ENCODE data around the gene ALDH1B1.
"Not testable (repeated sequence)": the region's sequence is repeated elsewhere in the genome, so short reads cannot be mapped to it uniquely, and the experiment has no call there.

ALDH1B1 gene

DNA sequence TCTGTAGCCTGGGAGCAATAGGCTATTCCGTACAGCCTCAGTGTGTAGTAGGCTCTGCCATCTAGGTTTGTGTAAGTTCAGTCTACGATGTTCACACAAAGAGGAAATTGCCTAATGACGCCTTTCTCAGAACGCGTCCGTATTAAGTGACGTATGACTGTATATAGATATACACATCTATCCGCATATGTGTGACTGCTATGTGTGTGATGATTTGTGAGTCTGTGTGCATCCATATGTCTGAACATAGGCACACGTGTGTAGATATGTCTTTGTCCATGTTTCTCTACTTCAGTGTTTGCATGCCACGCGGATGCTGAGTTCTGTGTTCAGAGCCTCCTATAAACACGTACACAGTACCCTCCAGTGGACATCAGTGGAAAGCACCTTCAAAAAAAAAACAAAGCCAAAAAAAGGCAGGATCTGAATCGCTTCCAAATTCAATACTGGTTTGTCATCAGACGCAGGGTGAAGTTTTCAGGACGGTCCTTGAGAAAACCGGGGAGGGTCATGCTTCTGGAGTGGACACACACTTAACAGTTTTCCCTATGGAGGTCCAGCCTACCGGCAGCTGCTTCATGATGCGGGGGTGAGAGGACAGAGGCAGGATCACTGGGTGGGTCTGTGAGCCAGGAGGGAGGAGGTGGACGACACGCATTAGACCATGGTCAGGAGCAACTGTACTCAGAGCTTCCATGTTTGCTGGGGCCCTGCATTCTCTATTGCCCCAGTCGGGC, 29.5 kb upstream of the ALDH1B1 start:
- no peak for DNase-seq

- DNase-seq: no peak
Measured at GRCh38 chr9:38363589-38363925, 28.9 kb upstream of the ALDH1B1 start.

GRCh38 chr9:38367898-38368297, 24.6 kb upstream of the ALDH1B1 start:
- no peak for DNase-seq

DNA sequence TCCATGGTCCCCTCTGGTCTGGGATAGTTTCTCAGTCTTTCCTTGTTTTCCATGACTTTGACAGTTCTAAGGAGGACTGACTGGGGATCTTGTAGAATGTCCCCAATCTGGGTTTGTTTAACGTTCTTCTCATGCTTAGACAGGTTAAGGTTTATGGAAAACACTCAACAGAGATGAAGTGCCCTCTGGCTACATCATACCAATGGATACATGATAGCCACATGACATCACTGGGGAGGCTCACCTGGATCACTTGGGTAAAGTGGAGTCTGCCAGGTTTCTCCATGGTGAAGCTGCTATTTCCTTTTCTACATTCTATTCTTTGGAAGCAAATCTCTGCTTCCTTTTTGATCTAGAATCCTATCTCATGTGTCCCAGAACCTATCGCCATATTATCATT, 23.8 kb upstream of the ALDH1B1 start:
- DNase-seq: no peak

DNA sequence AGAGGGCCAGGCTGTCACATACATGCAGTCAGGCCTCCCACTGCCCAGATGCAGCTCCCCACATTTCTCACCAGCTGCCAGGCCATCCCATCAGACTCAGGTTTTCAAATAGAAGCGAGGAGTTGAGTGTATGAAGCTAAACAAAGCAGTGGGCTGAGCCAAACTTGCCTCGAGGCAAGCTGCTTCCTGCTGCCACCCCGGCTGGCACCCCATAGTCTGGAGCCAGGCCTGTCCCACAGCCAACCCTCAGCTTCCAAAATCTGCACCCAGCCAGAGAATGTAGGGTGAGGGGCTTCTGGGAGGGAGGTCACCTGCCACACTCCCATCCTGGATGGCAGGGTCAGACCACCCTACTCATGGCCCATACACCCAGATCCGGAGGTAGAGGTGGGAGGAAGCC, 22.3 kb upstream of the ALDH1B1 start:
- DNase-seq: no peak

- no peak for DNase-seq
Measured at GRCh38 chr9:38371495-38371894, 21.0 kb upstream of the ALDH1B1 start.

GRCh38 chr9:38372762-38373619, 19.5 kb upstream of the ALDH1B1 start:
- no peak for DNase-seq

GRCh38 chr9:38373679-38374078, 18.8 kb upstream of the ALDH1B1 start:
- no peak for DNase-seq

DNA sequence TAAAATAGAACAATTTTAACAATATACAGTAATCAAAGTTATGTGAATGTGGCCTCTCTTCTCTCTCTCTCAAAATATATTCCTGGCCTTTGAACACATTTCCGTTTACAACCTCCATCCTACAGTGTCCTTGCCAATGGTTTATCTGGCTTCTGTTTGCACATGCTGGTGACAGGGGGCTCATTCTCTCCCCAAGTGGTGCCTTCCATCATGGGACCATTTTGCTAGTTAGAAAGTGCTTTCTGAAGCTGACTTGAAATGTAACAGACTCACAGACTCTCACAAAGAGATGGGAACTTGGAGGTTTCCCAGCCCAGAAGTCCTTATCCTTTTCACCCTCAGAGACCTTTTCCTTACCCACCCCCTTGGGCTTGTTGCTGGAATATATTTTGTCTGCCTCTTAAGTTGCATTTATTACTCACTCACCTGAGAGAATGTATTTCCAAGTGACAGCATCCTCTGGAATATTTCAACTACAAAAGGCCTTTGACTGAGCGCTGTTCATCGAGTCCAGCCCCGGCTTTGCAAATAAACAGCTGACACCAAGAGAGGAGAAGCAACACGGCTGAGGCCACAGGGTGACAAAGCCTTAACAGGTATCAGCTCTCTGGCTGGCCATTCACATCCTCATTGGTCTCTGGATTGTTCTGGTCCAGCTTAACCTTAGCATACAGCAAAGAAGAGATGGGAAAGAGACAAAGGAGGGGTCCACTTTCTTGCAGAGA, 17.5 kb upstream of the ALDH1B1 start:
- no peak for DNase-seq

DNA sequence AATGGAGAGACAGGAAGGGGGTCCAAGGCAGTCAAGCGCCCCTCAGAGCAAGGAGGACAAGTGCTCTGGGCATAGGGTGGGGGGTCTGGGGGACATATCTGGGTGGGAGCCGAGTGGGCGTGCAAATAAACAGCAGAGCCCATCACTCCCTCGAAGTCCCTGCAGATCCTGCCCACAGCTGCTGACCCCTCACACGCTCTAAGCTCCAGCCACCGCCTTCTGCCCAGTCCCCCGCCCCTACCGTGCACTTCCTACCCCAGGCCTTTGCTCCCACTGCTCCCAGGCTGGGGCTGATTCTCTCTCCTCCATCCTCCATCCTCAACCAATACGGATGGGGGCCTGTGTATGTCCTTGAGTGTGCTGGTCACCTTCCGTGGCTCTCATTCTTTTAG, 16.9 kb upstream of the ALDH1B1 start:
- no peak for DNase-seq

DNA sequence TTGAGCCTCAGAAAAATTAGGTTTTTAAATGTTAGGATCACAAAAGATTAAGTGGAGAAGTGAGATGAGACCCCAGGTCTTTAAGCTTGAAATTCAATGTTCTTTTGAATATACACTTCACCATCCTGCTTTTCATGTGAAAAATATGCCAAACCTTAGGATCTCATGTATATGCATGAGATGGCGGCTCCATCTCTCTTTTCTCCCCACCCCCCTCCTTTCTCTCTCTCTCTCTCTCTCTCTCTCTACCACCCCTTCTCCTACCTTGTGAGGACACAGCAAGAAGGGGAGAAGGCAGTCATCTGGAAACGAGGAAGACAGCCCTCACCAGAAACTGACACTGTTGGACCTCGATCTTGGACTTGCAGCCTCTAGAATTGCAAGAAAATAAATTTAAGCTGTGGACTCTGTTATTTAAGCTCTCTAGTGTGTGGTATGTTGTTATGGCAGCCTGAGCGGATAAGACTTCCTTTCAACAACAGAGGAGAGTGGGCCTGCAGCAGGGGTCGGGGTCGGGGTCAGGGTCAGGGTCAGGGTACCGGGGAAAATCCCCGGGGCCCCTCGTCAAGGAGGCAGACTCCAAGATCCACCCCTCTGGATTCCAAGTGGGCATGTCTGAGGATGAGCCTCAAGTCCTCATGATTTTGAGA, 16.4 kb upstream of the ALDH1B1 start:
- no peak for DNase-seq

GRCh38 chr9:38377336-38378083, 15.0 kb upstream of the ALDH1B1 start:
- not testable (repeated sequence) for DNase-seq

- DNase-seq: no peak
Measured at GRCh38 chr9:38380230-38380871, 12.2 kb upstream of the ALDH1B1 start.

DNA sequence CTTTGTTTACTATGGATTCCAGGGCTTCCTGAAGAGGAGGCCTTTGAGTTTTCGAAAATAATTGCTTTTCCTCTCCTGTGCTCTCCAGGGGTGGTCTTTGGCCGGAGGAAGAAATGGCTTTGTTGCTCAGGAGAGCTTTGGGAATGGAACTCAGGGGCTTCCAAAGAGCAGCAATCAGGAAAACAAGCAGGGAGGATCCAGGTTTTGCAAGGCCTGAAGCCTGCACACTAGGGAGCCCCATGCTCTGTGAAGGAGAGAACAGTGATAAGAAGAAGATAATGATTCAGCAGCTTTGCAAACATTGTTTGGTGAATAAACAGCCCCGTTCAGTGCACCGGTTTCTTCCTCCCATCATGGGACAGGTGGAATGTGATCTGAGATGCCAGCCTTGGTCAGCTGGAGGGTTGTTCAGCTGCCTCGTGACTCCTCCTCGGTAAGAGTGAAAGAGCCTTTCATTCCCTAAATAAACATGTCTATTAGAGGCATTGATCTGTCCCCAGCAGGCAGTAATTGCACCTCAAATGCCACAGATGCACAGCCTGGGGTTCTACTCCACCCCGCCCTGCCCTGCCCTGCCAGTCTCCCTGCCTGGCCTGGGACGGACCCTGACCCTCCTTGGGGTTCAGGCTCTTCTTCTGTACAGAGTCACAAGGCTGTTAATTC, 11.5 kb upstream of the ALDH1B1 start:
- DNase-seq: no peak

- DNase-seq: no peak
Measured at GRCh38 chr9:38382141-38382540, 10.4 kb upstream of the ALDH1B1 start.

- no peak for DNase-seq
Measured at GRCh38 chr9:38384990-38385848, 7.3 kb upstream of the ALDH1B1 start.

DNA sequence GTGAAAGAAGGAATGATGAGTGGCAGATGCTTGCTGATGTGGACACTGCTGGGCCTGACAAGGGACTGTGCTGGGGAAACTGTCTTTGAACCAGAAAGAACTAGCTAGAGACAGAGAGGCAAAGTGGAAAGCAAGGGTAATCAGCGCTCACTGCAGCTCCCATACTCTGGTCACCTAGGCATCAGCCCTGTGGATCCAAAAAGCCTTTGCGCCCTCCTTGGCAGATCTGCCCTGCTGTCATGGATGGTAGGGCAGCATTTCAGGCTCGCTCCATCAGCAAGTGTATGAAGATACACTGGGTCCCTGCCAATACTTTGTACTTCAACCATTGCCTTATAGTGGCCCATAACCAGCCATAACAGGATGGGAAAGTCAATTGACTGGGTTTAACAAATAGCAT, 6.6 kb upstream of the ALDH1B1 start:
- no peak for DNase-seq

DNA sequence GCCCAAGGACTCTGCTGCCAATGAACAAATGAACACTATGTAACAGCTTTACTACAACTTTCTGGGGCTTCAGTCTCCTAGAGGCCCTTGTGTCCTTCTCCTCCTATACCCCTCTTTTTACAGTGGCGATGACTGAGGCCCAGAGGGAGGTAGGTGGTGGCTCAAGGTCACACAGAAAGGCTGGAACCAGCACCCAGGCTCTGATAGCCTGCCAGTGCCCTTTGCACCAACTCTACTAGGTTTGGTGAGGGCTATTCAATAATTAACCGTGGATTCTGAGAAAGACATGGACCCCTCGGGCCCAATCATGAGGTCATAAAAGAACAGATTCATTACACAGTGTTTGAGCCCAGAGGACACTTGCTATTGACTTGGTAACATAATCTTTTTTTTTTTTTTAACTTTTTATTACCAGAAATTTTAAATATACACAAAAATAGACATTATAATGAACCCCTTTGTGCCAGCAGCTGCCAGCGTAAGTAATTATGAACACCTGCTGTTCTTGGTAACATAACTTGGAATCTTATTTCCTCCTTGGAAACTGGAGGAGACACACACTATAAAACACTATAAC, 6.1 kb upstream of the ALDH1B1 start:
- no peak for DNase-seq

DNA sequence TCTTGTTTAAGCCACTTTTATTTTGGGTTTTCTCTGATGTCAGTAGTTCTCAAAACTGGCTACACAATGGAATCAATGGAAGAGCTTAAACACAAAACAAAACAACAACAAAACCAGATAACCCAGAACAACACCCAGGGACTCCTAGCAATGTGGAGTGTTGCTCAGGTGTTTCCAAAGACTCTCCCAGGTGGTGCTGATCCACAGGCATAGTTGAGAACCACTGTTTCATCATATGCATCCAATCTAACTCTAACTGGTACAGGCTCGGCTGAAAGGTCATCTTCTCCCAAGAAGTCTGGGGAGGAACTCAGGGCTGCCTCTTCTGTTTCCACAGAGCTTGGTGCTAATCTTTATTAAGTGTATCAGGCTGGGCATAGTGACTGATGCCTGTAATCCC, 5.4 kb upstream of the ALDH1B1 start:
- DNase-seq: no peak

- DNase-seq: no peak
Measured at GRCh38 chr9:38387751-38388150, 4.8 kb upstream of the ALDH1B1 start.
